GM21825 (cell line): Measurements from ENCODE around the gene HLA-DMA.

ENCODE experiments used
- ATAC-seq: cut with Tn5 transposase; IDR thresholded peaks from one replicate; pipeline ENCODE4 v1.9.1; 2021; ENCODE audit warnings: mild to moderate bottlenecking, moderate library complexity; ENCODE audit not compliant: unreplicated experiment

HLA-DMA gene

GRCh38 chr6:32952817-32953739 is at the start of gene HLA-DMA:
HLA-DMA (minus strand) TSS chr6:32953097; CDS start chr6:32953036, 61 bp downstream.
- peak; percentile 81 for ATAC-seq

- ATAC-seq: no peak
These were observed 48.8 kb upstream of the HLA-DMA start for GRCh38 chr6:33001685-33002084.

- ATAC-seq: no peak
These were observed 47.2 kb upstream of the HLA-DMA start for GRCh38 chr6:33000055-33000454.

GRCh38 chr6:32995448-32995847 is 42.6 kb upstream of the HLA-DMA start:
- no peak for ATAC-seq

- no peak for ATAC-seq
These were observed 40.6 kb upstream of the HLA-DMA start for GRCh38 chr6:32993363-32993973.

GRCh38 chr6:32991972-32992371 is 39.1 kb upstream of the HLA-DMA start:
- ATAC-seq: no peak

GRCh38 chr6:32989368-32989767 is 36.5 kb upstream of the HLA-DMA start:
- no peak for ATAC-seq

GRCh38 chr6:32984622-32985389 is 31.9 kb upstream of the HLA-DMA start:
- ATAC-seq: peak; percentile 53

GRCh38 chr6:32983964-32984621 is 31.2 kb upstream of the HLA-DMA start:
- peak; percentile 19 for ATAC-seq

GRCh38 chr6:32983493-32983848 is 30.6 kb upstream of the HLA-DMA start:
- no peak for ATAC-seq

GRCh38 chr6:32982702-32983492 is 30.0 kb upstream of the HLA-DMA start:
- ATAC-seq: no peak

GRCh38 chr6:32982084-32982701 is 29.3 kb upstream of the HLA-DMA start:
- no peak for ATAC-seq

- ATAC-seq: no peak
These were observed 27.7 kb upstream of the HLA-DMA start for GRCh38 chr6:32980488-32981038.

GRCh38 chr6:32979720-32980487 is 27.0 kb upstream of the HLA-DMA start:
- ATAC-seq: no peak

- ATAC-seq: no peak
These were observed 25.0 kb upstream of the HLA-DMA start for GRCh38 chr6:32977953-32978324.

GRCh38 chr6:32977272-32977952 is 24.5 kb upstream of the HLA-DMA start:
- no peak for ATAC-seq

GRCh38 chr6:32976334-32977069 is 23.6 kb upstream of the HLA-DMA start:
- no peak for ATAC-seq
